DMS79 treated with DMSO at 0.1 percent for 48 hours (cell line): ENCODE measurements around the gene ZKSCAN5.
"Not testable (repeated sequence)": the region's sequence is repeated elsewhere in the genome, so short reads cannot be mapped to it uniquely, and the experiment has no call there.

Experiments used
- DNase-seq: peaks from one replicate; lab custom pipeline; 2025; lab: John Stamatoyannopoulos, UW

Gene ZKSCAN5

DNA sequence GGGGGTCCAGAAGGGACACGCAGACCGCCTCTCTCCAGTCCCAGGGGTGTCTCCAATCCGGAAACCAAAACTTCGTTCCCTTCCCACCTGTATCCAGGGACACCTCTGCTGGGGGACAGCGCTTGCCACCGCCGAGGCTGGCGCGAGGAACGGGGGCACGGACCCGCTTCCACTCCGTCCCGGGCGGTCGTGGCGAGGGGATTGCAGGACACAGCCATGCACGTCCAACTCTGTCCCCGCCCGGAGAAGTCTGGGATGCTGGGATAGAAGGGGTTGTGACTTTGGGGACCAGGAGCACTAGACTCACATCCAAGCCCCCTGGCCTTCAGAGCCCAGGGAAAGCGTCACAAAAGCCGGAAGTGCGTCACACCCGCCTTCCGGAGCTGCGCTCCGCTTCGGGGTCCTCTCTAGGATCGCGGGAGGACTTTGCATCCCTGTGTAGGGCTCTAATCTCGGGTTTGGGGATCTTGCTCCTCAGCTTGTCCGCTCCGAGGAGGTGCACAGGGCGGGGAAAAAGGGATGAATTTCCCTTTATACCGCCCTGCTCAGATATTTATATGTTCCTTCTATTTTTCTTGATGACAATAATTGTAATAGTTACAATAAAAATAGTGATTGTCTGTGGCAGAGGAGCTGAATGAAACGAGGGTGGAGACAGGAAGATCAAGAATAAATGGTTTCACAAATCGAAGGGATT is 47.5 kb downstream of the ZKSCAN5 start, which contains the start of gene FAM200A:
TSS of gene FAM200A (minus strand) at position 348 of the 697 bp plus-strand sequence. CDS start 3,707 bp downstream, outside the sequence.
- DNase-seq: peak; percentile 78

DNA sequence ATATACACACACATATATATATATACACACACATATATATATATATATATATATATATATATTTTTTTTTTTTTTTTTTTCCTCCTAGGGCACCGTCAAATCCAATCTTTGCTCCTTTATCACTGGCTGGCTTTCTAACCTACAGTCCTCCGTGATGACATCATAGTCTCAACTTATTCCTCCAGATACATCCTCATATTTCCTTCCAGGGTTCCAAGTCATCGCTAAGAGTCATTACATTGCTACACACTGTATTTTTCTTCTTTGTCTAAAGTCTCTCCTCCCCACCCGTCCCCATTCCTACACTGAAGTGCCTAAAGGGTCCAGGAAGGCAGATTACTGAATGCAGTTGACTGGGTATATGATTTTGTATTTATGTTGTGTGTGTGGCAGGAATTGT is 48.6 kb downstream of the ZKSCAN5 start:
- DNase-seq: no peak

DNA sequence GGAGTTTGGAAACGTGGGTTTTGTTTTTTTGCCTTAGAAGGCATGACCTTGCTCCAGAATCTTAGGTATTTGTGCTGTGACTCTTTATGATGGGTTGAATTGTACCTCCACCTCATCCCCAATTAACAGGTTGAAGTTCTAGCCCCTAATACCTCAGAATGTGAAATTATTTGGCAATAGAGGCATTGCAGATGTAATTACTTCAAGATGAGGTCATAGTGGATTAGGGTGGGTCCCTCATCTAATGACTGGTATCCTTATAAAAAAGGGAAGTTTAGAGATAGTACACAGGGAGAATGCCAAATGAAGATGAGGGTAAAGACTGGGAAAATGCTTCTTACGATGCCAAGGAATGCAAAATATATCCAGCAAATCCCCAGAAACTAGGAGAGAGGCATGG is 50.5 kb downstream of the ZKSCAN5 start:
- no peak for DNase-seq

DNA sequence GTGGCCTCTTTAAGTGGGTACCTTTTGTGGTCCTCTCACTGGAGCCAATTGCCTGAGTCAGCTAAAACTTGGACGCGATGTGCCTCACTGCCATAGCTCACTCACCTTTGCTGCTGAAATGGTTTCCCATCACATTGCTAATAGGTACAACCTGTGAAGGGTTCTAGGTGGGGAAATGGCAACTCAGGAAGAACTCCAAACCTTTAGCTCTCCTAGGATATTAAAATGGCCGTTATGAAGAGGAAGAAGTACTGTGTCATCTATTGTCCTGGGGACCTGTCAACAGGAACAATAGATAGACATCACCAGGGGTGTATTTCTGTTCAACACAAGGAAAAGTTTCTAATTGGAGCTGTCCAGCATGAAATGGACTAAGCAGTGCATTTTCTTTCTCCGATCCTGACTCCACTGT is 52.7 kb downstream of the ZKSCAN5 start:
- DNase-seq: no peak

DNA sequence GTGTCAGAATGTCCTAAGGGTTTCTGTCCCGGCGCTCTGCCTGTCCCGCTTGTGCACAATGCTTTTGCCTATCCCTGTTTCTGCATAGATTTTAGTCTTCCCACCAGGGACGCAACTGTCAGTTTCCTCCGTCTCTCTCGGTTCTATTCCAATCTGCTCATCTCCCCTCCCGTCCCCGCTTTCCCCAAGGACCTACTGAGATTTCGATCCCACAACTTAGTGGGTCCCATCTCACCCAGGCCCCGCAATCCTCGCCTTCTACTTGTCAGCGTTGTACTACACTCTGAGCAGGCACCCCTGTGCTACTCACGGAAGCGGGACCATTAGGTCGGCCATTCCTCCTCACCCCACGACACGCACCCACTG is 53.5 kb downstream of the ZKSCAN5 start:
- no peak for DNase-seq

DNA sequence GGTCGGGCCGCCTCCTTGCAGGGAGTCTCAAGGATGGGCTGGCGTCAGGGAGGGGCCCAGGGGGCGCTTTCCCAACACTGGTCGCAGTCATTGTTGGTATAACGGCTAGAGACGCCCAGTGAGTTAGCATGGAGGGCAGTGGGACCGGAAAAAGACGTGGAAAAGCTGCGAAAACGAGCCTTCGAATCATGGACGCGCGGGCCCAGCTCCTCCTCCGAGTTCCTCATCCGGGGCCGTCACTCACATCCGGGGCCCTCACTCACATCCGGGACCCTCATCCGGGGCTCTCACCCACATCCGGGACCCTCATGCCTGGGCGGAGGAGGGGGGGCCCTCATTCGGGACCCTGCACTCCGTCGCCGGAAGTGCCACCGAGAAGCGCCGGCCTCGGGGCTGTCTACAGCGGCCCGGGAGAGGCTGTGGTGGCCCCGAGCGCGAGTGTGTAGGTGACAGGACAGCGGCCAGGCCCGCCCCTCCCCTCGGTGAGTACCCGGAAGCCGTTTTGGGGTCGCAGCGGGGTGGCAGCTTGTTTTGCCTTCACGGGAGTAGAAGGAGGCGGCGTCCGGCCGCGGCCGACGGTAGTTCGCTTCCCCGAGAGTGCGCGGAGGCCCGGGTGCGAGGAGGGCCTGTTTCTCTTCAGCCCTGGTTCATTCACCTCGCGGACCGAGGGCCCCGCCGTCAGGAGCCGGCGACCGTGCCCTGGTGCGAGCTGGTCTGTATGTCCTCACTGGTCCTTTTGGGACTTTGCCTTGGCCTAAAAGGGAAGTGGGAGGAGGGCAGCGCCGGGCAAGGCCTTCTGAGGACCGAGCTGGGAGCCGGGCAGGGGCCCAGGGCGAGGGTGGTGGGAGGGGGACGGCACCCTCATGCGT is 54.1 kb downstream of the ZKSCAN5 start, which contains the start of gene ZNF655:
TSS of gene ZNF655 (plus strand) at position 337 of the 869 bp plus-strand sequence. CDS start 1,918 bp downstream, outside the sequence.
- peak; percentile 90 for DNase-seq

DNA sequence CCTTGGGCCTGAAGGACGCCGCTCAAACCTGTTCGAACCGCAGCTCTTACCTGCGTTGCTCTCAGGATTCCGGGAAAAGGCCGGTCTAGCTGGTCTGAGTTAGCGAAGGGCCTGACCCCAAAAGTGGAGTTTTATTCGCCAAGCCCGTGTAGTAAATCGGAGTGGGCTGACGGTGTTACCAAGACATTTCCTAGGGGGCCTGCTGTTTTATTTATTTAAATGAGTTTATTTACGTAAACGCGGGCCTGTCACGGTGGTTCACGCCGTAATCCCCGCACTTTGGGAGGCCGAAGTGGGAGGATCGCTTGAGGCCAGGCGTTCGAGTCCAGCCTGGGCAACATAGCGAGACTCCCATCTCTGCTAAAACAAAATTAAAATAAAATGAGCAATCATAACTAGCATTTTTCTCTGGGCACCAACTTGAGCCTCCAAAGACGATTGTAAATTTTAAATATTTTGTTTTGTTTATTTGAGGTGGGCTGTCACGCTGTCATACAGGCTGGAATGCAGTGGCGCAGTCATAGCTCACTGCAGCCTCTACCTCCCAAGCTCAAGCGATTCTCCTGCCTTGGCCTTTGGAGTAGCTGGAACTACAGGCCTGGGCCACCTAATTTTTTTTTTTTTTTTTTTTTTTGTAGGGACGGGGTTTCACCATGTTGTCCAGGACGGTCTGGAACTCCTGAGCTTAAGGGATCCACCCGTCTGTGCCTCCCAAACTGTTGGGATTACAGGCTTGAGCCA is 54.9 kb downstream of the ZKSCAN5 start:
- no peak for DNase-seq

DNA sequence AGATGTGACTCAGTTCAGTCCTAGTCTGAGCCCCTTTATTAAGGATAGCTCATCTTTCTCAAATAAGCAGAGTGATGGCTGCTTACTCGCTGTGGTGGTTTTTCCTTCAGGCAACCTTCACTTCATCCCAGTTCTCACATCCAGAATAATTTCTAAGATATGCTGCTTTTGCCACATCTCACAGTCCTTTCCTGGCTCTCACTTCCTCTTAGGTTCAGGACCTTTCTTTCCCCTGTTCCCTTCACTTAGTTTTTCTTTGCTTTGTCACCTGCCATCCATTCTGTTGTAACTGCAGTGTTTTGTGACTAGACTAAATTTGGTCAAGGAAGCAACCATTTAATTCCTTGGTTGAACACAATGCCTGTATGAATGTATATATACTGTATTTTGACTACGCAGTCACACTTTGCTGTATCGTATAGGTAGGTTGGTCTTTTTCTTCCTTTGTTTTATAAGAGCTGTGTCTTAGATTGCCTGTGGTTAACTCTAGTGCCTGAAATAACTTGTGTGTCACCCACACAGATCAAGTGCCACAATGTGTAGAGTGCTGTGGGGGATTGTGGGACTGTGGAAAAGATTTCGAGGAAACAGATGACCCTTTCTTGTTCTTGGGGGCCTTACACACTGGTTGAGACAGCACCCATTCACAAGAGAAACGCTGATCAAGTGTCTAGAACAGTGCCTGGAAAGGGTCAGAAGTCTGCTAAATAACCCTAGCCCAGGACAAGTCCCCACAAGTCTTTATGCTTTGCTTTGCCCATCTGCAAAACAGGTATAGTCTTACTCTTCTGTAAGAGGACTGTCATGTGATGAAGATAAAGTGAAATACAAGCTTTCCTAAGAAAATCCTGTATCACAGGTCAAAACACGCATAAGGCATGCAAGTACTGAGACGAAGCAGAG is 56.6 kb downstream of the ZKSCAN5 start:
- DNase-seq: no peak

DNA sequence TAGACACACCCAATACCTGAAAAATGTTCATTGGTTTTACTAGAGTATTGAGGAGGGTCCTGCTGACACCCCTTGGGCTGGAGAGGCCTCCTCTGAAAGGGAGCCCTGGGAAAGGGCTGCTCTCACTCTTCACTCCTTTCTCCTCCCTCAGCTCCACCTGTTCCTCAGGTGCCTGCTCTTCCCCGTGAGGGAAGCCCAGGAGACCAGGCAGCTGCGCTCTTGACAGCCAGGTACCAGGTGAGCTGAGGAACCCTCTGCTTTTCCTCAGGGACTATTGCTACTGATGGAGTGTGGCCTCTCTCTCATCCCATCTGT is 57.2 kb downstream of the ZKSCAN5 start:
- no peak for DNase-seq

DNA sequence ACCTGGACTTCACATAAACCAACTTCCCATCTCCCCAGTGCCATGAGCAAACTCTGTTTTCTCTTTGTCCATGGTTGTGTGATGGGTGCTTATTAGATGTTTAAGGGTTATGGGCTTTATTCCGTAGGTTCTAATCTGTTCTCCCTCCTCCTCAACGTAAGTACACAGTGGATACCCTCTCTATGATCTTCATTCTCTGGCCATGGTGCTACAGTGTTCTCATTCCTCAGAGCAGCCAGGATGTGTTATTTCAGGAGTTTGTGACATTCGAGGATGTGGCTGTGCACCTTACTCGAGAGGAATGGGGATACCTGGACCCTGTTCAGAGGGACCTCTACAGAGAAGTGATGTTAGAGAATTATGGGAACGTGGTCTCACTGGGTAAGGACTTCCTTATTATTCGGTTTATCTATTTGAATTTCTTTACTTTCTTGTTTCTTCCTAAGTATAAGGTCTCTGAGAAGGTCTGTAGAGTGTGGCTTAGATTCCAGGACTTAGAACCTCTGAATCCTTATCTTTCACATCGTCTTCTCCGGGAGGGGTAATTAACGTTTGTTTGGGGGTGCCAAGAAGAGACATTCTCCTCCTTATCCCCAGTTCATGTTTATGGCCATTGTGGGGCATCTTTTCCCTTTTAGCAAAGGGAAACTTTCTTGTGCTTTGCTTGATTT is 57.8 kb downstream of the ZKSCAN5 start:
- DNase-seq: no peak

DNA sequence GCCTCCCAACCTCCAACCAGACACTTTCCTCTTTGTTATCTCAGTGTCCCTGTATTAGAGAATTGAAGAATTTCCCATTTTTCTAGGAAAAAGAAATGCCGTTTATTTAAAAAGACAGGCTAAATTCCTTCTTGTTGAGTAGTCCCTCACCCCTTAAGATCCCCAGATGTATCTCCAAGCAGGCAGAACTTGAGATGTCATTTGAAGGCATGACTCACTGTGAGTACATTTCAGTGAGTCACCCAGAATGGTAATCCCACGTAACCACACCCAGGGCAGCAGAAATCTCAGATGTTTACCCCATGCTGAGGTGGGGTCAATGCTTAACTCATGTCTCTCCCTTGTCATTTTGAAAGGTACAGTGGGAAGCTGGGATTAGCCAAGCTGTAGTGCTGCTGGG is 58.4 kb downstream of the ZKSCAN5 start:
- DNase-seq: no peak

DNA sequence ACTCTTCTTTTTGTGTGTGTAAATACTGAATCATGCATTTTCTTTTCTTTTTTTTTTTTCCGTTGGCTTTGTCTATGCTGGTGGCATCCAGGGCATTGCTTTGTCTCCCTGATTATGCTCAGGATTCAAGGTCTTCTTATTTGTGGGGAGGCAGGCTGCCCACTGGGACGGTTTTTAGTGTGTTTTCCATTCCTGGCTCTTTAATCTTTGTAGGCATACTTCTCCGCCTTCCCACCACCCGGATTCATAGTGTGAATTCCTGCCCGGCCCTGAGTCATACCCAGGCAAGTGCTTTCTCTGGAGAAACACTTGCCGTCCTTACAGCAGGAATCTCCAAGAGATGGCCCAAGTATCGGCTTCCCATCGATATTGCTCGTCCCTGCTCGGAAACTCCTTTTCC is 59.2 kb downstream of the ZKSCAN5 start:
- no peak for DNase-seq

DNA sequence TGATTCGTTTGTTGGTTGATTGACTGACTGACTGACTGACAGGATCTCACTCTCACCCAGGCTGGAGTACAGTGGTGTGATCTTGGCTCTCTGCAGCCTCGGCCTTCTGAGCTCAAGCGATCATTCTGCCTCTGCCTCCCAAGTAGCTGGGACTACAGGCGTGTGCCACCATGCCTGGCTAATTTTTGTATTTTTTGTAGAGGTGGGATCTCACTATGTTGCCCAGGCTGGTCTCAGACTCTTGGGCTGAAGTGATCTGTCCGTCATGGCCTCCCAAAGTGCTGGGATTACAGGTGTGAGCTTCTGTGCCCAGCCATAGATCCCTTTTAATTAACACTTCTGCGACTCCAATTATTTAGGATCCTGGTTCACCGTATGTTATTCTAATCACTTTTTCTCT is 64.3 kb downstream of the ZKSCAN5 start:
- DNase-seq: not testable (repeated sequence)

DNA sequence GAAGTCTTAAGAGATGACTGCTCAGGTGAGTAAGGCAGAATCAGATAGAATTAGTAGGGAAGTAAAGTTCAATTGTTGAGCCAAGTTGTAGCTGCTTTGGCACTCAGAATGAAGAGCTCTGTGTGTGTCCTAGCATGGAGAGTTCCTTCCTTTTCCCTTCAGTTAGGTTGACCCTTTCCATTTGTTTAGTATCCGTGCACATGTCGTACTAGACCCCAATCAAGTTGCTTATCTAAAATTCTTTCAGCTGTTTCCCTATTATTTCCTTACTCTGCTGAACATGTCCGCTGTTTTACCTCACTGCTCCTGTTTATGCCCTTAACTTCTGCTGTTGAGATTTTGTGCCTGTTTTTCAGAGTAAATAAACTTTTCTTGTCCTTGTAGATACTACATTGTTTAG is 67.3 kb downstream of the ZKSCAN5 start:
- DNase-seq: no peak

DNA sequence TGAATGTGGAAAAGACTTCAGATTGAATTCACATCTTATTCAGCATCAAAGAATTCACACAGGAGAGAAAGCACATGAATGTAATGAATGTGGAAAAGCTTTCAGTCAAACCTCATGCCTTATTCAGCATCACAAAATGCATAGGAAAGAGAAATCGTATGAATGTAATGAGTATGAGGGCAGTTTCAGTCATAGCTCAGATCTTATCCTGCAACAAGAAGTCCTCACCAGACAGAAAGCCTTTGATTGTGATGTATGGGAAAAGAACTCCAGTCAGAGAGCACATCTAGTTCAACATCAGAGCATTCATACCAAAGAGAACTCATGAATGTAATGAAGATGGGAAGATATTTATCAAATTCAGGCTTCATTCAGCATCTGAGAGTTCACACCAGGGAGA is 68.8 kb downstream of the ZKSCAN5 start:
- DNase-seq: no peak

DNA sequence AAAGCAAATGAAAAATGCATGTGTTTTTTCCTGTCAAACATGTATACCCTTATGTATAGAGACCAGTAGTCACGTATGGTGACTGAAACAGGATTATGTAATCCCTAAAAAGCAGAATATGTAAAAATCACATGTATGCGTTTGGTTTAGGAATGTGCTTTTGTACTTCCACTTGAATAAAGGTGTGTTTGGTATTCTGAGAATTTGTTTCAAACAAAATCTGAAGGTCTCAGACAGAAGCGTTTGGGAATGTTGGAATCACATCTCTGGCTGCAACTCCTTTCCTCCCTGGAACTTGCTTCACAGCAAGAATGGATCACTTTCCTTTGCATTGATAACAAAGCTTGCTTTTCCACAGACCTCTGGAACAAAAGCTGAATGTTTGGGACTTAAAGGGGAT is 71.8 kb downstream of the ZKSCAN5 start:
- no peak for DNase-seq

DNA sequence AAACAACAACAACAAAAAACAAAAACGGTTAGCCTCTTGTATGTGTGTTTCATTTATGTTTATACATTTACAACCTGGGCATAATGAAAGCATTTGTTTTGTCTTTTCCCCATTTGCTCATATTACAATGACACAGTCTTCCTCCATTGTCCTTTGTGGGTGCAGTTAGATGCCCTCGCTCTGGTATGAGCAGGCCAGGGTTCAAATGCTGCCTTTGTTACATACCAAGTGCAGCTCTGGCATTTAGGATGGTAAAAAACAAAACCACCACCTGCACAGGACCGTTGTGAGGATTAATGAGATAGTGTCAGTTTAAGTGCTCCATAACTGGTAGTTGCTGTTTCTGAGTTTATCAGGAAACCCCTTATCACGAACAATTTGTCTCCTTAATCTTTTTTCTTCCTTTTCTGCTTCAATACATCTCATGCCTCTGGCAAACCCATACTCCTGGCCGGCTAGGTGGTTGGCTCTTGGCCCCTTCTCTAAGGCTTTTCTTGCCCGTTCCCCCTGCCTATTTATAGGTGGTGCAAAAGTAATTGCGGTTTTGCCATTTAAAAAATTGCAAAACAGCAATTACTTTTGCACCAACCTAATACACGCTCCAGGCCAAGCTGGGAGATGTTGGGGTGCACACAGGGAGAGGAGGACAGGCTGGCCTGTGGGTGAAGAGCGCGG is 75.0 kb downstream of the ZKSCAN5 start:
- DNase-seq: no peak

DNA sequence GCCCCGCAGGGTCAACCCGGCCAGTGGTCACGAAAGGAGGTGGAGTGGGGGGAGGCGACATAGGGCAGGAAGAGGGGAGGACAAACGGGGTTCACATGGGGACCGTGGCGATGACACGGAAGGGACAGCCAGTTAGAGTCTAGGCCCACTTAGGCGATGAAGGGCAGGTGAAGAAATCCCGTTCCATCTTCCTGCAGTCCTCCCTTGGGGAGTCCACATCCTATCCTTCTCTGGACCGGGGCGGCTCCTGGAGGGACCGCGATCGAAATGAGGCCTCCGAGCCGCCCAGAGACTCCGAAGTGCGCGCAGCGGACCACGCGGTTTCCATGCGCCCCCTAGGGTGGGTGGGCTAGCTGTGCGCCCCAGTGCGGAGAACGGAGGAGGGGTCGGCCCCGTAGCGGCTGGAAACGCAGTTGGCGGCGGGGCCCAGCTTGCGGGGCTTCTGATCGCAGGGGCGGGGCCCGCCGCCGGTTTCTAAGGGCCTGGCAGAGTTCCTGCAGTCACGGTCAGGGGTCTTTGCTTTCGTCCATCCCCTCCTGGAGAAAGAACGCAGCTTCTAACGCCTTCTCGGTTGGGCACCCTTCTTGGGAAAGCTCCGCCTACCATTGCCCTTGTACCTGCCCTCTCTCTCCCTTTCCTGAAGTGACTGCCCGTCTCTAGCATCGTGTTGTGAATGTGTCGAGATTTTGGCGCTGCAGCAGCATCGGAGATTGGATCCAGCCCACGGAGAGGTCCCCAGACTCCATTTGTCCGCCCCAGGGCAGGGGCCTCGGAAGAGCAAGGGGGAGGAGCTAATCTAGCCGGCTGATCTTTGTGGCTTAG is 75.7 kb downstream of the ZKSCAN5 start:
- DNase-seq: peak; percentile 63

DNA sequence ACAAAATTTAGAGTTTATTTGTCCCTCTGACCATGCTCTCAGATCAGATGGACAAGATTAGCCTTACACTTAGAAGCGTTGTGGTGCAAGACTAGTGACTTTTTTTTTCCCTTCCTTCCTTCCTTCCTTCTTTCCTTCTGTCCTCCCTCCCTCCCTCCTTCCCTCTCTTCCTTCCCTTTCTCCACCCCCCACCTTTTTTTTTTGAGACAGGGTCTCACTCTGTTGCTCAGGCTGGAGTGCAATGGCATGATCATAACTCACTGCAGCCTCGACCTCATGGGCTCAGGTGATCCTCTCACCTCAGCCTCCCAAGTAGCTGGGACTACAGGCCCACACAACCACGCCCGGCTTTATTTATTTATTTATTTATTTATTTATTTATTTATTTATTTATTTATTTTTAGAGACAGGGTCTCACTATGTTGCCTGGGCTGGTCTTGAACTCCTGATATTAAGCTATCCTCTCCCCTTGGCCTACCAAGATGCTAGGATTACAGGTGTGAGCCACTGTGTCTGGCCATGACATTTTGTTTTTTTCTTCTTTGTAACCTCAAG is 76.4 kb downstream of the ZKSCAN5 start:
- not testable (repeated sequence) for DNase-seq
